CD4-positive, CD25-positive, alpha-beta regulatory T cell (primary cell): ENCODE results near the gene BTBD2. TPM values are rescaled to one million over a fixed set of nuclear protein-coding genes. Genes with fewer than 3 reads are reported as not detected.

ENCODE experiments used
- ATAC-seq, 2 donors: fragments of 150-1000 bp; cut with Tn5 transposase; one replicate each; pipeline ENCODE4 v1.10.0; 2021; ENCODE audit warnings: low read depth in 2 of 2, moderate number of reproducible peaks in 2 of 2, moderate library complexity in 1 of 2
- DNase-seq, 3 donors: peaks; one replicate each; pipeline versions ENCODE4 v3.0.0 to v3.0.0-alpha.2; 2012 to 2022; ENCODE audit warnings: mixed read lengths in 1 of 3
- H3K27ac ChIP-seq: one replicate; pipeline ENCODE4 v1.7.0; 2013; ENCODE audit warnings: mild to moderate bottlenecking, low read length; ENCODE audit not compliant: insufficient read depth, poor library complexity, severe bottlenecking
- H3K27me3 ChIP-seq: one replicate; pipeline ENCODE4 v1.7.0; 2013; ENCODE audit warnings: low read length; ENCODE audit not compliant: control insufficient read depth, insufficient read depth
- H3K36me3 ChIP-seq: one replicate; pipeline ENCODE4 v1.7.0; 2013; ENCODE audit warnings: mild to moderate bottlenecking, low read length, moderate library complexity; ENCODE audit not compliant: control insufficient read depth, insufficient read depth
- H3K4me1 ChIP-seq: 2 replicates; pipeline ENCODE4 v1.7.0; 2013; ENCODE audit warnings: mild to moderate bottlenecking, low read length; ENCODE audit not compliant: insufficient read depth, control insufficient read depth, poor library complexity, severe bottlenecking
- H3K4me3 ChIP-seq: one replicate; pipeline ENCODE4 v1.7.0; 2013; ENCODE audit warnings: low read depth, mild to moderate bottlenecking, low read length, moderate library complexity
- H3K9me3 ChIP-seq, 2 experiments: 1 replicate in 1 of 2; 2 replicates in 1 of 2; pipeline ENCODE4 v1.7.0; 2013; ENCODE audit warnings: low read length in 2 of 2, mild to moderate bottlenecking in 1 of 2, moderate library complexity in 1 of 2; ENCODE audit not compliant: control insufficient read depth in 2 of 2
- H3K27ac Mint-ChIP-seq, 3 donors: one replicate each; pipeline ENCODE4 v1.8.0; 2020 to 2022; ENCODE audit warnings: mild to moderate bottlenecking in 3 of 3, mixed read lengths in 3 of 3, moderate library complexity in 2 of 3
- H3K27me3 Mint-ChIP-seq: one replicate; pipeline ENCODE4 v1.8.0; 2022; ENCODE audit warnings: mild to moderate bottlenecking, mixed read lengths
- H3K36me3 Mint-ChIP-seq: one replicate; pipeline ENCODE4 v1.8.0; 2020; ENCODE audit warnings: mixed read lengths
- H3K4me1 Mint-ChIP-seq, 4 donors: one replicate each; pipeline ENCODE4 v1.8.0; 2020 to 2022; ENCODE audit warnings: mixed read lengths in 4 of 4, mild to moderate bottlenecking in 1 of 4
- H3K4me3 Mint-ChIP-seq, 4 donors: one replicate each; pipeline ENCODE4 v1.8.0; 2020 to 2022; ENCODE audit warnings: mild to moderate bottlenecking in 4 of 4, mixed read lengths in 4 of 4, moderate library complexity in 3 of 4
- H3K9me3 Mint-ChIP-seq, 7 donors: one replicate each; pipeline ENCODE4 v1.8.0; 2020 to 2022; ENCODE audit warnings: mixed read lengths in 7 of 7, mild to moderate bottlenecking in 3 of 7, moderate library complexity in 2 of 7
- polyA plus RNA-seq, 4 donors: library from polyadenylated mRNA; unstranded; fragments of 300-500 nt; fragmentation: Illumina TruSeq; gene quantifications; one replicate each; pipeline ENCODE4 v1.2.3, GENCODE V29; 2021
- total RNA-seq: library from RNA; stranded (reverse); gene quantifications from one replicate; pipeline ENCODE4 v1.2.3, GENCODE V29; 2022

The BTBD2 gene
- total and polyA plus RNA-seq, 5 donors from 2014 or later: 3.2 to 58.6 (median 5.1) TPM

DNA sequence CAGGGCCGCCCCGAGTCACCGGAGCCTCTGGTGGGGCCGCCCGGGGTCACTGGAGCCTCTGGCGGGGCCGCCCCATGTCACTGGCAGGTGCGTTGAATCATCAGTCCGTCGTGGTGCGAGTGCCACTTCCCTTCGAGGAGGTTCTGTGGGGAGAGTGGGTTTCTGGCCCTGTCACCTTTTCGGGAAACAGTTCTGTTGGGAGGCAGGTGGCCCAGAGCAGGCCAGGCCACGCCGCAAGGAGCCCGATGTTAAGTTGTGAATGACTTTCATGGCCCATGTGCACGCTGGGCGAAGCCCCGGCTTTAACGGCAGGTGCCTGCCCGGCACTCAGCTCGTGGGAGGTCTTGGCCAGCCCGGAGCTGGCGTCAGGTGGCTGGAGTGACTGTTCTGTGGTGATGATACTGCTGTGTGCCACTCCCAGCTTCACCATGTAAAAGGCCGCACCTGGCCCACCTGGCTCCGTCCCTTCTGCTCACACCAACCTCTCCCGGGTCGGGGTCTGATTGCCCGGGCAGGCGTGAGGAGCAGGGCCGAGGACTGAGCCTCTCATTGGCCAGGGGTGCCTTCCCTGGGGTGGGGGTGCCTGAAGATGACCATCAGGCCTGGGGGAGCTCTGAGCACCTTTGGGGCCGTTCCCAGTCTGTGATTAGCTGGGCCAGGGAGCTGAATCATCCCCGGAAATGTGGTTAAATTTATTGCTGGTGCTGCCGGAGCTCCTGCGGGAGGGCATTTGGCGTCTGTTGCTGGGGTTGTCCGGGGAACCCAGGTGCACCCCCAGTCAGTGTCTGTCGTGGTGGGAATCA is 45.3 kb downstream of the BTBD2 start:
- Mint-ChIP-seq H3K9me3 (no peaks in the 10 kb centered on the region), H3K27me3 (no peaks in the 10 kb centered on the region), H3K36me3 (peaks cover 4% of the 10 kb centered on the region), H3K27ac (peak overlapping the region in 1 of 3 donors; percentile 9), H3K4me1 (peaks cover 0 to 30% (median 10%) of the 10 kb centered on the region in 4 donors), H3K4me3 (no peak overlapping the region)
- Histone ChIP-seq H3K27me3 (no peaks in the 10 kb centered on the region), H3K36me3 (peaks cover 11% of the 10 kb centered on the region), H3K27ac (no peak overlapping the region), H3K4me1 (peaks cover 12% of the 10 kb centered on the region), H3K9me3 (no peaks in the 10 kb centered on the region), H3K4me3 (no peak overlapping the region)
- DNase-seq (no peak), ATAC-seq (no peak)

DNA sequence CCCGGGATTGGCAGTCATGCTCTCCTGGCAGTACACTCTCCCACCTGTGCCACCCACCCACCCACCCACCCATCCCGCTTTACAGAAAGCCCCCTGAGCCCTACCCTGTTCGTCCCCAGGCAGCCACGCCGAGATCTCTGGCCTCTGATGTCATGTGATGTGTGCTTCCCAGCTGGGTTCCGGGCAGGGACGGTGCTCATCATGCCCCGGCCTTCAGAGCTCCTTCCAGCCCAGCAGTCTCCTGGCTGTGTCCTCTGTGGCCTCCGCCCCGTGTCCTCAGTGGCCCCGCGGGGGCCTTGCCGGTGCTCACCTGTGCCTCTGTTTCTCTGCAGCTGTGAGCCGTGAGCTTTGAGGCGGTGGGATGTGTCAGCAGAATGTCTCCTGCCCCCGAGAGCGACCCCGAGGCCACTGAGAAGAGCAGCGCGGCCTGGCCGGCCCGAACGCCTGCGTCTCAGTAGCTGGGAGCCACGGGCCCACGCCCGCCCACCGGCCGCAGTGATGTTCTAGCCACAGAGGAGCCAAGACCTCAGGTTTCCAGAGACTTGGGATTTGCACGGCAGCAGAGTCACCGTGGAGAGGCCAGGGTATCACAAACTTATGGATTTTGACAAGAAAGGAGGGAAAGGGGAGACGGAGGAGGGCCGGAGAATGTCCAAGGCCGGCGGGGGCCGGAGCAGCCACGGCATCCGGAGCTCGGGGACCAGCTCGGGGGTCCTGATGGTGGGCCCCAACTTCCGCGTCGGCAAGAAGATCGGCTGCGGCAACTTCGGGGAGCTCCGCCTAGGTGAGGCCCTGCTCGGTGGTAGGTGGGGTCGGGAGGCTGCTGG is 46.1 kb downstream of the BTBD2 start:
- no peaks in the 10 kb centered on the region for H3K9me3 ChIP-seq
- no peaks in the 10 kb centered on the region for H3K27me3 Mint-ChIP-seq
- H3K4me3 ChIP-seq: no peak overlapping the region
- H3K27ac ChIP-seq: no peak overlapping the region
- peaks cover 0 to 30% (median 10%) of the 10 kb centered on the region in 4 donors for H3K4me1 Mint-ChIP-seq
- no peaks in the 10 kb centered on the region for H3K27me3 ChIP-seq
- ATAC-seq: no peak
- H3K36me3 ChIP-seq: peaks cover 5% of the 10 kb centered on the region
- no peak overlapping the region for H3K4me3 Mint-ChIP-seq
- peaks cover 4% of the 10 kb centered on the region for H3K36me3 Mint-ChIP-seq
- peaks cover 12% of the 10 kb centered on the region for H3K4me1 ChIP-seq
- no peaks in the 10 kb centered on the region for H3K9me3 Mint-ChIP-seq
- no peak for DNase-seq
- H3K27ac Mint-ChIP-seq: peak overlapping the region in 2 of 3 donors; percentile 42 to 90

DNA sequence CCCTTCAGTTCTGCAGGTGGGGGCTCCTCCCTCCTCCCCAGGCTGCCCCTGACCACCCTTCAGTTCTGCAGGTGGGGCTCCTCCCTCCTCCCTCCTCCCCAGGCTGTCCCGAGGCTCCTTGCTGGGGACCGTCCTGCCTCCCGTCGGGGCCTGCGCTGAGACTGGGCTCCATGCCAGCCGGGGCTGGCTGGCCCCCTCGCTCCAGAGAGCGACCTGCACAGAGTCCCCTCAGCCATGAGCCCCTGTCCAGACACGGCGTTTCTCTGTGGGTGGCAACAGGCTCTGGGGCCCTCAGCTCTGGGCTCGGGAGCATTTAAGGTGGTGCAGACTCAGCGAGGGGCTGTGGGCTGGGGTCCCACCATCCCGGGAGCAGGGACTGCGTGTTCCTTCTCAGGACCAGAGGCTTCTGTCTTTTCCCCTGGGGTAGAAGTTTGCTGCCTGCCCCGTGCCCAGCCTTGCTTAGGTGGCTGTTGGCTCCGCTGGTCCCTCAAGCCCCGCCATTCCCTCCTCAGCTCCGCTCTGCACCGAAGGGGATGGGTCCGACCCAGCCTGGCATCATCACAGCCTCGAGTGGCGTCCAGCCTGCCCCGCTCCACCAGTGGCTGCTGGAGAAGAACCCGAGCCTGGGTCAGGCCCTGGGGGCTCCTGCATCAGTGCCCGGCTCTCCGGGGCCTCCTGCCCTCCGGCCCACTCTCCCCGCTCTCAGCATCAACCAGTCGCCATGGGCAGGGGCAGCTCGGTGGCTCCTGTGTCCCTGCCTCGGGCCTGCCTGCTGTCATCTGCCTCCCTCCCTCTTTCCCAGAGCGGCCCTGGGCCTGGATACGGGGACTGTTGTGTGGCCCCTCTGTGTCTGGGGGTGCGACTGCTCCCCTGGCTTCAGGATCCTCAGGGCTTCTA is 47.0 kb downstream of the BTBD2 start:
- Mint-ChIP-seq H3K4me1 (peaks cover 0 to 27% (median 10%) of the 10 kb centered on the region in 4 donors), H3K27ac (no peak overlapping the region), H3K36me3 (peaks cover 4% of the 10 kb centered on the region), H3K27me3 (no peaks in the 10 kb centered on the region), H3K4me3 (no peak overlapping the region), H3K9me3 (no peaks in the 10 kb centered on the region)
- peaks cover 5% of the 10 kb centered on the region for H3K36me3 ChIP-seq
- ATAC-seq (no peak), DNase-seq (no peak)
- H3K27ac ChIP-seq: no peak overlapping the region
- no peaks in the 10 kb centered on the region for H3K9me3 ChIP-seq
- H3K4me1 ChIP-seq: peaks cover 12% of the 10 kb centered on the region
- H3K4me3 ChIP-seq: no peak overlapping the region
- no peaks in the 10 kb centered on the region for H3K27me3 ChIP-seq

DNA sequence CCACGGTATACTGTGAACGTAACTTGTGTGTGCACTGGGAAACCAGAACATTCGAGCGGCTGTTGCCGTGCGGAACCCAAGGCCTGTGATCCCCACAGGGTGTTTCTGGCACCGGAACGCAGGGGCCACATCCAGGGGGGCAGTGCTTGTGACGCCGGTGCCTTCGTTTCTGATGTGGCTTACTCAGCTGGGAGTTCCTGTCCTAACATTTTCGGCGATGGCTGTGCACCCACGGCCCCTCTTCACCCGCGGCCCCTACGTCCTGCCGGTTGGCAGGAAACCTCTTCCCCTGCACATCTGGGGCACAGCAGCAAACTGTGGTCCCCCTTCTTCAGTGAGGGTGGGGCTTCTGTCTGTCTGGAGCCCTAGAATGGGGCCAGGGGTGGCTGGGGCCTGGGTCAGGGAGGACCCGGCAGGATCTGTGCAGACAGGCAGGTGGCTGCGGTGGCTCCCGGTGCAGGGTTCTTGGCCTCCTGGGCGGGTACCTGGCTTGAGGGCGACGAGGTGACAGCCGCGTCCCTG is 48.4 kb downstream of the BTBD2 start:
- H3K27ac Mint-ChIP-seq: peak overlapping the region in 2 of 3 donors; percentile 77 to 90
- DNase-seq (peak in 2 of 3 donors; percentile 16 to 52), ATAC-seq (peak; percentile 20 to 58)
- Histone ChIP-seq H3K27ac (no peak overlapping the region), H3K4me1 (peaks cover 12% of the 10 kb centered on the region), H3K36me3 (peaks cover 5% of the 10 kb centered on the region), H3K9me3 (no peaks in the 10 kb centered on the region), H3K4me3 (no peak overlapping the region), H3K27me3 (no peaks in the 10 kb centered on the region)
- peak overlapping the region in 1 of 4 donors; percentile 59 for H3K4me3 Mint-ChIP-seq
- no peaks in the 10 kb centered on the region for H3K9me3 Mint-ChIP-seq
- peaks cover 0 to 25% (median 7%) of the 10 kb centered on the region in 4 donors for H3K4me1 Mint-ChIP-seq
- no peaks in the 10 kb centered on the region for H3K27me3 Mint-ChIP-seq
- peaks cover 10% of the 10 kb centered on the region for H3K36me3 Mint-ChIP-seq

DNA sequence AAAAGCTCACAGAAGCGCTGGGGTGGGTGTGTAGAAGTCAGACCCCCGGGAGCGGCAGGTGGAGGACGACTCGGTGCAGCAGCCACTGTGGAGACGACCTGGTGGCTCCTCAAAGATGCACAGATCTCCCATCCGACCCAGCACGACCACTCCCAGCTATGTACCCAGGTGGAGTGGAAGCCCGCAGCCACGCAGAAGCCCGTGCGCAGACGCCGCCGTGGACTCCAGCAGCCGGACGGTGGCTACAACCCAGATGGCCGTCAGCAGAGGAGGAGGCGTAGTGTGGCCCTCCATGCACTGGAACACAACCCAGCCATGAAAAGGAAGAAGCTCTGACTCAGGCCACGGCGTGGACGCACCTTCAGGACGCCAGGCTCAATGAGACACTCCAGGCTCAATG is 52.8 kb downstream of the BTBD2 start:
- Histone ChIP-seq H3K4me3 (no peak overlapping the region), H3K27me3 (no peaks in the 10 kb centered on the region), H3K9me3 (no peaks in the 10 kb centered on the region), H3K4me1 (peaks cover 12% of the 10 kb centered on the region), H3K27ac (no peak overlapping the region), H3K36me3 (no peaks in the 10 kb centered on the region)
- H3K27ac Mint-ChIP-seq: peak overlapping the region in 1 of 3 donors; percentile 56
- no peaks in the 10 kb centered on the region for H3K9me3 Mint-ChIP-seq
- H3K36me3 Mint-ChIP-seq: peaks cover 10% of the 10 kb centered on the region
- H3K4me1 Mint-ChIP-seq: peaks cover 0 to 23% (median 7%) of the 10 kb centered on the region in 4 donors
- ATAC-seq: no peak
- no peaks in the 10 kb centered on the region for H3K27me3 Mint-ChIP-seq
- no peak overlapping the region for H3K4me3 Mint-ChIP-seq
- no peak for DNase-seq

DNA sequence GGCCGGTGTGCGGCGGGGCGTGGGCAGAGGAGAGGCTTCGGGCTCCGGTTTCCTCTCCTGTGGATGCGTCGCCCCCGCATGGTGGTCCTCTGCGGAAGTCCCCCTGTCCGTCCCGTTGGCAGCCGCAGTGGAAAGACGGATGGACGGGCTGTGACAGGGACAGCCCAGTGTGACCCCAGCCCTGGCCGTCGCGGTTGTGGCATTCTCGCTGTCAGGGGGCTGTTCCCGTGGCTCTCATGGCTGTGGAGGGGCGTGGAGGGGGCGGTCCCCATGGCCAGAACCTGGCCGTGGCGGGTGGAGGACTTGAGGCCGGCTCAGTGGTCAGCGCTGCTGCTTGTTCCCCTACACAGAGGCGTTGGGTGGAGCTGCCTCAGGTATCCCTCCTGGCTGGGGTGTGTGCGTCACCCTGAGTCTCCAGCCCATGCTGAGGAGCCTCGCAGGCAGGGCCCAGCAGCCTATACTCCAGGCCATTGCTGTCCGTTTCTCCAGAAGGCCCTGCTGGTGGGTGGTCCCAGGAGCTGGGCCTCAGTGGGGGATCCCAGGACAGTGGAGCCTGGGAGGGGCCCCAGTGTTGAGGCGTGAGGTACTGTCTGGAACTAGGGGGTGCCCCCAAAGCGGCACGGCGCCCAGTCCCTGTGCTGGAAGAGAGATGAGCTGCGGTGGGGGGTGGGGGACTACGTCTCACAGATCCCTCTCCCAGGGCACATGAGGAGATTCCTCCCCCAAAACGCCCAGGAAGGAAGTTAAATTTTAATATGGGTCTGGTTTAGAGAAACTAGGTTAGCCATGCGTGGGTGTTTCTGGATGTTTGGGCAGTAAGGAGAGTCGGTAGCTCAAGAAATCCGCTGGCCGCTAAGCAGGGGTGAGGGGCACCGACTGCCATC is 54.3 kb downstream of the BTBD2 start:
- no peak overlapping the region for H3K27ac ChIP-seq
- H3K4me3 ChIP-seq: no peak overlapping the region
- H3K27me3 ChIP-seq: no peaks in the 10 kb centered on the region
- Mint-ChIP-seq H3K9me3 (no peaks in the 10 kb centered on the region), H3K27me3 (no peaks in the 10 kb centered on the region), H3K27ac (no peak overlapping the region), H3K4me1 (peaks cover 0 to 19% (median 7%) of the 10 kb centered on the region in 4 donors), H3K36me3 (peaks cover 9% of the 10 kb centered on the region), H3K4me3 (no peak overlapping the region)
- H3K36me3 ChIP-seq: no peaks in the 10 kb centered on the region
- DNase-seq: no peak
- H3K9me3 ChIP-seq: no peaks in the 10 kb centered on the region
- peaks cover under 1% of the 10 kb centered on the region for H3K4me1 ChIP-seq
- no peak for ATAC-seq
